ENCODE data around the gene WNT16.
A peak's percentile ranks its signal among the peaks of the same experiment; 100 is the strongest.

WNT16 gene

DNA sequence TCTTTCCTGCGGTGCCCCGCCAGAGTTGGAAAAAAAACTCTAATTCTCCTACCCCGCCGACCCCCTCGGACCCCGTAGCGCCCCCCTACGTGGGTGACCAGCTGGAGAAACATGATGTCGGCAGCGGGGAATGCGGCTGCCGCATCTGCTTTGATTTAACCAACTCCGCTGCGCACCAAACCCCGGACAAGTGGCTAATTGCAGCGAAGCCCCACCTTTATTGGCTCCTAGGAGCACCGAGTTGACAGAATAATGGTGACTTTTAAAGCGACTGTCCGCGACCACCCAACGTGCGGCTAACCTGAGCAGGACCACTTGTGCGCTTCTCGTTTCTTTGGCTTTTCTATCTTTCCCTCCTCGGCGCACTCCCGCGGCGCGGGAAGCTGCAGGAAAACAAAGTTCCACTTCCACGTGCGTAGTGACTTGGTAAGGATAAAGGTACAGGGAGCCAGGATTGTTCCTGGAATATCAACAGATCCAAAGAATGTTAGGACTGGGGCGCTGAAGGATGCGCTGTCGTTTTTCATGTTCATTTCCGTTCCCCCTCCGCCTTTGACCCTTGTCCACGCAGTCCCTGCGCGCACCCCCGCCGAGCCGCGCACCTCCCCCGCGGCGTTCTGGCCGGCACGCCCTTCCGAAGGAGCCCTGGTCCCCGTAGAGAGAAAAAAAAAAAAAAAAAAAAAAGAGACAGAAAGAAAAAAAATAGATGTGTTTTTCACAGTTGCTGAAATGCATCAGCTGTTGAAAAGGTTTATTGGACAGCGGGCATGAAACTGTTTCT lies 1.4 kb downstream of the WNT16 start:
- H3K27ac ChIP-seq (ENCODE audit: low read length) = no peak overlapping the region
- no peaks in the 10 kb centered on the region for H3K36me3 ChIP-seq (replicated peaks; ENCODE audit: low read depth, low read length)
- H3K4me1 ChIP-seq (ENCODE audit: low read length) = no peaks in the 10 kb centered on the region
- H3K79me2 ChIP-seq (ENCODE audit: low read length) = no peaks in the 10 kb centered on the region
- H3K4me3 ChIP-seq (ENCODE audit: low read length) = peak overlapping the region; percentile 81
- H3K27me3 ChIP-seq (ENCODE audit: low read depth, low read length) = peaks cover 32% of the 10 kb centered on the region
- TF ChIP-seq CTCF (IDR thresholded peaks at IDR 0.05; ENCODE audit: low read depth, low read length) (no peak), EZH2phosphoT487 (IDR thresholded peaks at IDR 0.05; ENCODE audit: low read depth) (peak; percentile 52; the same call in 1 of the 2 replicates)
- H3K9ac ChIP-seq (ENCODE audit: low read length) = peak overlapping the region; percentile 48
- H4K20me1 ChIP-seq (ENCODE audit: insufficient read depth, low read length) = no peaks in the 10 kb centered on the region
- peak overlapping the region; percentile 89 for H2AFZ ChIP-seq (ENCODE audit: low read depth, low read length)
- H3K9me3 ChIP-seq (ENCODE audit: insufficient read depth, low read length) = no peaks in the 10 kb centered on the region
- peak overlapping the region; percentile 99 for H3K4me2 ChIP-seq (ENCODE audit: low read length)

DNA sequence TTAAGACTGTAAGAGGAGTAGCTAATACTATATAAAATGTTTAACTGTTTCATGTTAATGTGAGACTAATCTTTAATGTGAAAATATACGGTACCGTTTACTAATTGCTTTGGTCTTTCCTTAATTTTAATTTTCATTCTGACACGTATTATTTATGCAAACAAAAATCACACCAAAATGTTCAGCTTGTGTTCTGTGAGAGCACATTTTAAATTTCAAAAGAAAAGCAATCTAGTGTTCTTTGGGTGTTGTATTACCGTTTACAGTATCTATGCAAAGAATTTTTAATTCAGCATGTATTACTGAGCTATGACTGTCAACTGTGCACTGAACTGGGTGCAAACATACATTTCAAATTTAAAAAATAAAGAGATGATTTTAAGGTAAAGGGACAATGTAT lies 2.2 kb downstream of the WNT16 start:
- H3K4me1 ChIP-seq (ENCODE audit: low read length) = no peaks in the 10 kb centered on the region
- no peak overlapping the region for H3K4me3 ChIP-seq (ENCODE audit: low read length)
- H3K36me3 ChIP-seq (replicated peaks; ENCODE audit: low read depth, low read length) = no peaks in the 10 kb centered on the region
- H3K79me2 ChIP-seq (ENCODE audit: low read length) = no peaks in the 10 kb centered on the region
- no peak overlapping the region for H3K27ac ChIP-seq (ENCODE audit: low read length)
- TF ChIP-seq CTCF (IDR thresholded peaks at IDR 0.05; ENCODE audit: low read depth, low read length) (no peak), EZH2phosphoT487 (IDR thresholded peaks at IDR 0.05; ENCODE audit: low read depth) (no peak)
- no peak overlapping the region for H3K9ac ChIP-seq (ENCODE audit: low read length)
- no peaks in the 10 kb centered on the region for H4K20me1 ChIP-seq (ENCODE audit: insufficient read depth, low read length)
- H3K4me2 ChIP-seq (ENCODE audit: low read length) = no peak overlapping the region; the same call in 1 of the 2 replicates
- peaks cover 34% of the 10 kb centered on the region for H3K27me3 ChIP-seq (ENCODE audit: low read depth, low read length)
- H2AFZ ChIP-seq (ENCODE audit: low read depth, low read length) = no peak overlapping the region
- no peaks in the 10 kb centered on the region for H3K9me3 ChIP-seq (ENCODE audit: insufficient read depth, low read length)

DNA sequence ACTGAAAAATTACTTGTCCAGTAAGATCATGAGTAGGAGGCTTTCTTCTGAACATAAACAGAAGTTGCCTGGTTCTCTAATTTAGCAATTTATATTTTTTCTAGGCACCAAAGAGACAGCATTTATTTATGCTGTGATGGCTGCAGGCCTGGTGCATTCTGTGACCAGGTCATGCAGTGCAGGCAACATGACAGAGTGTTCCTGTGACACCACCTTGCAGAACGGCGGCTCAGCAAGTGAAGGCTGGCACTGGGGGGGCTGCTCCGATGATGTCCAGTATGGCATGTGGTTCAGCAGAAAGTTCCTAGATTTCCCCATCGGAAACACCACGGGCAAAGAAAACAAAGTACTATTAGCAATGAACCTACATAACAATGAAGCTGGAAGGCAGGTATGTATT lies 2.8 kb downstream of the WNT16 start:
- Histone ChIP-seq H3K27ac (ENCODE audit: low read length) (no peak overlapping the region), H3K36me3 (replicated peaks; ENCODE audit: low read depth, low read length) (no peaks in the 10 kb centered on the region), H3K4me3 (ENCODE audit: low read length) (no peak overlapping the region), H4K20me1 (ENCODE audit: insufficient read depth, low read length) (no peaks in the 10 kb centered on the region), H3K27me3 (ENCODE audit: low read depth, low read length) (peaks cover 34% of the 10 kb centered on the region), H3K4me1 (ENCODE audit: low read length) (no peaks in the 10 kb centered on the region), H3K4me2 (ENCODE audit: low read length) (no peak overlapping the region), H3K9ac (ENCODE audit: low read length) (no peak overlapping the region), H3K9me3 (ENCODE audit: insufficient read depth, low read length) (no peaks in the 10 kb centered on the region), H3K79me2 (ENCODE audit: low read length) (no peaks in the 10 kb centered on the region), H2AFZ (ENCODE audit: low read depth, low read length) (no peak overlapping the region)
- TF ChIP-seq CTCF (IDR thresholded peaks at IDR 0.05; ENCODE audit: low read depth, low read length) = no peak
- no peak for TF ChIP-seq EZH2phosphoT487 (IDR thresholded peaks at IDR 0.05; ENCODE audit: low read depth)

- TF ChIP-seq CTCF (IDR thresholded peaks at IDR 0.05; ENCODE audit: low read depth, low read length) = no peak
- TF ChIP-seq EZH2phosphoT487 (IDR thresholded peaks at IDR 0.05; ENCODE audit: low read depth) = no peak
- H3K9me3 ChIP-seq (ENCODE audit: insufficient read depth, low read length) = no peaks in the 10 kb centered on the region
- H4K20me1 ChIP-seq (ENCODE audit: insufficient read depth, low read length) = no peaks in the 10 kb centered on the region
- no peak overlapping the region for H3K27ac ChIP-seq (ENCODE audit: low read length)
- H3K4me2 ChIP-seq (ENCODE audit: low read length) = no peak overlapping the region
- no peak overlapping the region for H3K9ac ChIP-seq (ENCODE audit: low read length)
- H2AFZ ChIP-seq (ENCODE audit: low read depth, low read length) = no peak overlapping the region
- no peaks in the 10 kb centered on the region for H3K4me1 ChIP-seq (ENCODE audit: low read length)
- no peaks in the 10 kb centered on the region for H3K36me3 ChIP-seq (replicated peaks; ENCODE audit: low read depth, low read length)
- no peaks in the 10 kb centered on the region for H3K79me2 ChIP-seq (ENCODE audit: low read length)
- peaks cover 24% of the 10 kb centered on the region for H3K27me3 ChIP-seq (ENCODE audit: low read depth, low read length)
- H3K4me3 ChIP-seq (ENCODE audit: low read length) = no peak overlapping the region
Measured at GRCh38 chr7:121334376-121334775, 5.6 kb downstream of the WNT16 start.

All from OCI-LY3 (cell line).